Endothelial cell of umbilical vein (primary cell): ENCODE results near the gene UNC5B. TPM values are rescaled to one million over a fixed set of nuclear protein-coding genes. Genes with fewer than 3 reads are reported as not detected.

Experiments used
- BruUV-seq: library from RNA; stranded (reverse); fragments of 400-500 nt; replicated peaks from 2 replicates; lab custom pipeline; 2021; lab: Mats Ljungman, UMichigan
- CTCF ChIA-PET: fragments of 300-600, 350-600 bp; sonication (Branson Sonifier 250); formaldehyde crosslinking; loops from one replicate; lab custom pipeline; 2021; ENCODE audit warnings: antibody characterized with exemption, inconsistent platforms; lab: Charles Lee
- POLR2A ChIA-PET: fragments of 300-600, 350-600 bp; sonication (Branson Sonifier 250); formaldehyde crosslinking; loops from one replicate; lab custom pipeline; 2021; ENCODE audit warnings: antibody characterized with exemption, inconsistent platforms; lab: Charles Lee
- DNase-seq: peaks from one replicate; pipeline ENCODE4 v3.0.0-alpha.2; 2011; ENCODE audit warnings: low read depth, low spot score
- FAIRE-seq: peaks from 2 replicates; lab custom pipeline; 2011; peaks lifted over from hg19 to GRCh38; lab: Jason Lieb, UNC
- H2AFZ ChIP-seq: 2 replicates; pipeline ENCODE4 v1.6.0; 2012; ENCODE audit warnings: low read depth, low read length, control low read depth, inconsistent platforms
- H3K27ac ChIP-seq: 2 replicates; pipeline ENCODE4 v1.5.1; 2011; ENCODE audit warnings: low read depth, mild to moderate bottlenecking, control low read depth, low read length, moderate library complexity; ENCODE audit not compliant: insufficient read depth
- H3K27me3 ChIP-seq, 2 experiments: 2 replicates each; pipeline versions ENCODE4 v1.6.0 to v1.6.1; 2011; ENCODE audit warnings: low read length in 2 of 2, mixed read lengths in 1 of 2; ENCODE audit not compliant: control insufficient read depth in 2 of 2, insufficient read depth in 2 of 2
- H3K36me3 ChIP-seq, 2 experiments: 2 replicates in 1 of 2; 3 replicates in 1 of 2; pipeline ENCODE4 v1.5.1; 2011; ENCODE audit warnings: low read length in 2 of 2, mild to moderate bottlenecking in 1 of 2, moderate library complexity in 1 of 2; ENCODE audit not compliant: control insufficient read depth in 2 of 2, insufficient read depth in 2 of 2; ENCODE audit errors: extremely low read depth in 1 of 2
- H3K4me1 ChIP-seq: 3 replicates; pipeline ENCODE4 v1.5.1; 2011; ENCODE audit warnings: mild to moderate bottlenecking, low read length; ENCODE audit not compliant: control insufficient read depth, insufficient read depth; ENCODE audit errors: extremely low read depth
- H3K4me2 ChIP-seq: 2 replicates; pipeline ENCODE4 v1.6.1; 2011; ENCODE audit warnings: low read length, control low read depth, mixed read lengths; ENCODE audit not compliant: insufficient read depth
- H3K4me3 ChIP-seq, 3 experiments: fragments of 200-600 bp in 1 of 3; sonication (generic), shearing (Covaris generic) in 1 of 3; replicated peaks in 1 of 3; 2 replicates each; pipeline ENCODE4 v1.5.1; 2011 to 2016; ENCODE audit warnings: control low read depth in 3 of 3, low read length in 3 of 3, mild to moderate bottlenecking in 2 of 3, inconsistent platforms in 1 of 3, low read depth in 1 of 3, moderate library complexity in 1 of 3; ENCODE audit not compliant: insufficient read depth in 1 of 3
- H3K79me2 ChIP-seq: 2 replicates; pipeline ENCODE4 v1.6.0; 2012; ENCODE audit warnings: low read length, inconsistent platforms; ENCODE audit not compliant: control insufficient read depth, insufficient read depth
- H3K9ac ChIP-seq: replicated peaks from 2 replicates; pipeline ENCODE3; 2011; ENCODE audit warnings: low read length, control low read depth; ENCODE audit not compliant: insufficient read depth; ENCODE audit errors: extremely low read depth
- H3K9me1 ChIP-seq: replicated peaks from 3 replicates; pipeline ENCODE4 v1.6.0; 2011; ENCODE audit warnings: mild to moderate bottlenecking, low read length; ENCODE audit not compliant: control insufficient read depth, insufficient read depth; ENCODE audit errors: extremely low read depth
- H3K9me3 ChIP-seq: replicated peaks from 2 replicates; pipeline ENCODE4 v1.5.1; 2012; ENCODE audit warnings: low read length, inconsistent platforms; ENCODE audit not compliant: control insufficient read depth, insufficient read depth
- H4K20me1 ChIP-seq: replicated peaks from 2 replicates; pipeline ENCODE3; 2011; ENCODE audit warnings: mild to moderate bottlenecking, low read length; ENCODE audit not compliant: control insufficient read depth, insufficient read depth; ENCODE audit errors: extremely low read depth
- EZH2 ChIP-seq: IDR thresholded peaks from 2 replicates; pipeline ENCODE4 v1.6.1; 2012; ENCODE audit warnings: borderline replicate concordance, low read depth, mild to moderate bottlenecking, moderate library complexity, low read length, inconsistent platforms; ENCODE audit not compliant: severe bottlenecking
- FOS ChIP-seq: IDR thresholded peaks from 2 replicates; pipeline ENCODE4 v1.6.1; 2011; ENCODE audit warnings: mild to moderate bottlenecking, low read length, moderate library complexity, borderline replicate concordance; ENCODE audit not compliant: insufficient read depth
- GATA2 ChIP-seq: IDR thresholded peaks from 2 replicates; pipeline ENCODE4 v1.7.0; 2011; ENCODE audit warnings: low read depth, mild to moderate bottlenecking, moderate library complexity, mixed read lengths, low read length; ENCODE audit not compliant: insufficient read length, insufficient read depth
- JUN ChIP-seq: IDR thresholded peaks from 2 replicates; pipeline ENCODE4 v1.6.1; 2011; ENCODE audit warnings: borderline replicate concordance, low read depth; ENCODE audit not compliant: insufficient read length, insufficient read depth
- MYC ChIP-seq: IDR thresholded peaks from one replicate; pipeline ENCODE4 v1.6.1; 2011; ENCODE audit warnings: mild to moderate bottlenecking, low read depth, low read length
- POLR2A ChIP-seq: IDR thresholded peaks from 2 replicates; pipeline ENCODE4 v1.6.1; 2012; ENCODE audit warnings: low read depth, mild to moderate bottlenecking, control low read depth, low read length
- POLR2AphosphoS5 ChIP-seq: IDR thresholded peaks from 2 replicates; pipeline ENCODE4 v1.6.1; 2012; ENCODE audit warnings: low read depth, mild to moderate bottlenecking, control low read depth, low read length, moderate library complexity; ENCODE audit not compliant: insufficient read depth
- dilution Hi-C: fragments of 300-500 bp; cut with MboI; formaldehyde crosslinking; loops from one replicate; pipeline ENCODE4 v1.15.0; 2019; ENCODE audit warnings: low sequenced_read_pairs; ENCODE audit not compliant: extremely low pct_ligation_motif_present
- intact Hi-C: fragments of 100-400 bp; cut with micrococcal nuclease; formaldehyde crosslinking; loops from one replicate; pipeline ENCODE4 v1.10.0; 2022
- polyA plus RNA-seq, 4 experiments: library from polyadenylated mRNA; depleted of rRNA in 3 of 4; stranded (reverse) in 3 of 4; unstranded in 1 of 4; fragments of >200 nt; gene quantifications; 2 replicates each; pipeline versions ENCODE4 v1.2.1 to v1.2.3, GENCODE V29; 2011 to 2012; ENCODE audit warnings: missing spikeins in 1 of 4
- total RNA-seq: library from RNA; stranded (reverse); gene quantifications from 2 replicates; pipeline ENCODE4 v1.2.3, GENCODE V29; 2021
- TF ChIP-seq, protein P1 (sequence below): IDR thresholded peaks from 2 replicates; pipeline ENCODE4 v1.6.1; 2011; ENCODE audit not compliant: insufficient read depth, insufficient read length
- TF ChIP-seq, protein P2 (sequence below), 2 donors: IDR thresholded peaks; 1 replicate in 1 of 2; 2 replicates in 1 of 2; pipeline ENCODE4 v1.5.1; 2011; ENCODE audit warnings: low read length in 2 of 2, mild to moderate bottlenecking in 2 of 2, moderate library complexity in 2 of 2, control low read depth in 1 of 2, inconsistent platforms in 1 of 2, low read depth in 1 of 2; ENCODE audit not compliant: insufficient read depth in 1 of 2; ENCODE audit errors: extremely low read depth in 1 of 2

UNC5B gene
- total and polyA plus RNA-seq, 2 donors (not counting 3 experiments of a cell fraction or from before 2014, with no cell fraction given) = 0.39 to 2.5 TPM

DNA sequence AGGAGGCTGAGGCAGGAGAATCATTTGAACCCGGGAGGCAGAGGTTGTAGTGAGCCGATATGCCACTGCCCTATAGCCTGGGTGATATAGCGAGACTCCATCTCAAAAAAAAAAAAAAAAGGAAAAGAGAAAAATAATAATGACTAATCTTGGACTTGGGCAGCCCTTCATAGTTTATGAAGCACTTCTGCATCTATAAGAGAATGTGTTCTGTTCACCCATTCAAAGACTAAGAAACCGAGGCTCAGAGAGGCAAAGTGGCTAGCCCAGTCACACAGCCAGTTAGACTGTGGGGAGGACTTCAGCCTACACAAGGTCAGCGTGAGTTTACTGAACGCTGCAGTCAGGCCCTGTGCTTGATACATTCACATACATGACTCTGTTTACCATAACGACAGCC, 46.9 kb downstream of the UNC5B start:
- no TSS peak for BruUV-seq
- intact Hi-C loops = loop anchor here (5.0 kb wide), 1 partner anchor 47 kb away; the partner anchor contains the start of gene UNC5B
- H3K4me1 ChIP-seq = peaks cover 24% of the 10 kb centered on the region
- no peaks in the 10 kb centered on the region for H4K20me1 ChIP-seq
- H3K9me3 ChIP-seq = no peaks in the 10 kb centered on the region
- peaks cover 0 to 3% of the 10 kb centered on the region in 2 experiments for H3K27me3 ChIP-seq
- no peaks in the 10 kb centered on the region for H3K9me1 ChIP-seq
- no peak overlapping the region for H3K9ac ChIP-seq
- no peak overlapping the region for H2AFZ ChIP-seq
- dilution Hi-C loops = no loop called here
- ChIA-PET POLR2A (no interaction called here), CTCF (interaction anchor here (0.5 to 5.7 kb wide), 3 partner anchors 10 to 60 kb away, joined by 3 to 69 read pairs (median 3); partner anchors contain the start of gene SLC29A3)
- no peaks in the 10 kb centered on the region for H3K36me3 ChIP-seq
- no peak overlapping the region for H3K4me2 ChIP-seq
- H3K4me3 ChIP-seq = no peak overlapping the region
- H3K27ac ChIP-seq = no peak overlapping the region
- FAIRE-seq (no peak), DNase-seq (no peak)
- TF ChIP-seq EZH2 (no peak), POLR2AphosphoS5 (no peak), GATA2 (no peak), JUN (no peak), MYC (no peak), FOS (no peak), POLR2A (no peak)
- TF ChIP-seq, protein P1, sequence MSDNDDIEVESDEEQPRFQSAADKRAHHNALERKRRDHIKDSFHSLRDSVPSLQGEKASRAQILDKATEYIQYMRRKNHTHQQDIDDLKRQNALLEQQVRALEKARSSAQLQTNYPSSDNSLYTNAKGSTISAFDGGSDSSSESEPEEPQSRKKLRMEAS = no peak
- TF ChIP-seq, protein P2, sequence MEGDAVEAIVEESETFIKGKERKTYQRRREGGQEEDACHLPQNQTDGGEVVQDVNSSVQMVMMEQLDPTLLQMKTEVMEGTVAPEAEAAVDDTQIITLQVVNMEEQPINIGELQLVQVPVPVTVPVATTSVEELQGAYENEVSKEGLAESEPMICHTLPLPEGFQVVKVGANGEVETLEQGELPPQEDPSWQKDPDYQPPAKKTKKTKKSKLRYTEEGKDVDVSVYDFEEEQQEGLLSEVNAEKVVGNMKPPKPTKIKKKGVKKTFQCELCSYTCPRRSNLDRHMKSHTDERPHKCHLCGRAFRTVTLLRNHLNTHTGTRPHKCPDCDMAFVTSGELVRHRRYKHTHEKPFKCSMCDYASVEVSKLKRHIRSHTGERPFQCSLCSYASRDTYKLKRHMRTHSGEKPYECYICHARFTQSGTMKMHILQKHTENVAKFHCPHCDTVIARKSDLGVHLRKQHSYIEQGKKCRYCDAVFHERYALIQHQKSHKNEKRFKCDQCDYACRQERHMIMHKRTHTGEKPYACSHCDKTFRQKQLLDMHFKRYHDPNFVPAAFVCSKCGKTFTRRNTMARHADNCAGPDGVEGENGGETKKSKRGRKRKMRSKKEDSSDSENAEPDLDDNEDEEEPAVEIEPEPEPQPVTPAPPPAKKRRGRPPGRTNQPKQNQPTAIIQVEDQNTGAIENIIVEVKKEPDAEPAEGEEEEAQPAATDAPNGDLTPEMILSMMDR (IDR thresholded peaks at IDR 0.05; ENCODE audit: extremely low read depth in 1 of 2, insufficient read depth in 1 of 2, low read depth in 1 of 2, low read length in 2 of 2) = no peak
- no peaks in the 10 kb centered on the region for H3K79me2 ChIP-seq
